Neural crest cell (in vitro differentiated cells): Measurements from ENCODE around the gene ZDHHC16. TPM values are rescaled to one million over a fixed set of nuclear protein-coding genes. Genes with fewer than 3 reads are reported as not detected.

Source experiments
- DNase-seq: peaks from one replicate; pipeline ENCODE4 v3.0.0; 2021; ENCODE audit warnings: low read depth, mixed read lengths, low spot score
- H3K27ac Mint-ChIP-seq: one replicate; pipeline ENCODE4 v1.8.0; 2021; ENCODE audit warnings: mild to moderate bottlenecking, mixed read lengths; ENCODE audit not compliant: unreplicated experiment
- H3K27me3 Mint-ChIP-seq: 2 replicates; pipeline ENCODE4 v1.8.0; 2021; ENCODE audit warnings: low read depth, mild to moderate bottlenecking, mixed read lengths
- H3K36me3 Mint-ChIP-seq: 2 replicates; pipeline ENCODE4 v1.8.0; 2021; ENCODE audit warnings: low read depth, mild to moderate bottlenecking, mixed read lengths
- H3K4me1 Mint-ChIP-seq: 2 replicates; pipeline ENCODE4 v1.8.0; 2021; ENCODE audit warnings: mixed read lengths
- H3K4me3 Mint-ChIP-seq: one replicate; pipeline ENCODE4 v1.8.0; 2021; ENCODE audit warnings: mild to moderate bottlenecking, mixed read lengths
- H3K9me3 Mint-ChIP-seq: 2 replicates; pipeline ENCODE4 v1.8.0; 2021; ENCODE audit warnings: mixed read lengths
- long read RNA-seq: library from polyadenylated mRNA; unstranded; transcript quantifications from one replicate; pipeline ENCODE4 v2.0.0, GENCODE V29; 2020
- total RNA-seq: library from RNA; stranded (reverse); gene quantifications from 2 replicates; pipeline ENCODE4 v1.2.1, GENCODE V29; 2021
- TF ChIP-seq, protein P1 (sequence below): fragments of 200-600 bp; sonication (generic); conservative IDR thresholded peaks from 2 replicates; pipeline ENCODE4 v1.5.0; 2021; ENCODE audit warnings: antibody characterized with exemption, mild to moderate bottlenecking

The ZDHHC16 gene
- 58.1 and 58.2 TPM in 2 replicates for total RNA-seq
- long read RNA-seq, partial matches to known transcripts: 5 of 9 reads
- long read RNA-seq, other reads (novel, unspliced or antisense): 3 of 9 reads

DNA sequence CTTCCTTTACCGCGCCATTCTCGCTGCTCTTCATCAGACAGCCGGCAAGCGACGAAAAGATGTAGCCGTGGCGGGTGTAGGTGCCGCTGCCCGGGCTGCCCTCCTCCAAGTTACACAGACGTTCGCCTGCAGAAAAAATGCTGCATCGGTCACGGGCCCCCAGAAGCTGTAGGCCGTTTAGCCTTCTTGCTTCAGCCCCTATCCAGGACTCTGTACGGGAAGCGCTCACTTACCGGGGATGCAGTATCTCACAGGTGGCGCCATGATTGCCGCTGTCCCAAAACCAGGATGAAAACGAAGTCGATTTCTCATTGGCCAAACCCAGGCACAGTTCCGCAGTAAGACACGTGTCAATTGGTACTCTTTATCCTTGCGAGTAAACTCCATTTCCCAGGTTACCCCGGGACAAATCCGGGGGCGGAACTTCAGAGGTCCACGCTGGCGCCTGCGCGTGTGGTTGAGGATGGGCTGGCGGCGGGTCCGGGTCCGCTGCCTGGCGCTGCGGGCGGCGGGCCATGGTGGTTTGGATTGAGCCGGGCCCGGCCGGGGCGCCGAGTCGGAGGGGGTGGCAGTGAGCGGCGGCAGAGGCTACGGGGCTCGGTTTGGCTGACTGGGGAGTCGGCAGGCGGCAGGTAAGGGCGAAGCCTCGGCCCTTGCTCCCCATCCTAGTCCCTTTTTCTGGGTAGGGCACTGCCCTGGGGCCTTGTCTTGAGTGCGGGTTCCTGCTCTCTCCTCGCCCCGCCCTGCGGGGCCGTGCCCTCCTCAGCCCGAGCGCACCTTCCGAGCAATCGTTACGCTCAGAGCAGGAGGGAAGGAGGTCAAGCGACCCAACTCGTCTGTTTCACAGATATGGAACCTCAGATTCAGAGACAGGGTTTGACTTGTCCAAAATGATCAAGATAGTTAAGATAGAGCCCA lies at the start of gene ZDHHC16, which contains the start of gene EXOSC1:
ZDHHC16 (plus strand) TSS at position 454 of the 918 bp plus-strand sequence. CDS start 5,501 bp downstream, outside the sequence.
EXOSC1 (minus strand) TSS at position 285 of the 918 bp plus-strand sequence; CDS start at position 264, 21 bp downstream.
- peak within 1 kb of the TSS; percentile 88 for H3K27ac Mint-ChIP-seq
- H3K27me3 Mint-ChIP-seq: no peaks in the 10 kb centered on the region
- peak; percentile 85 for DNase-seq
- no peaks in the 10 kb centered on the region for H3K9me3 Mint-ChIP-seq
- H3K4me1 Mint-ChIP-seq: peaks cover 54% of the 10 kb centered on the region
- H3K4me3 Mint-ChIP-seq: peak within 1 kb of the TSS; percentile 100
- peaks cover 11% of the 10 kb centered on the region for H3K36me3 Mint-ChIP-seq
- TF ChIP-seq, protein P1, sequence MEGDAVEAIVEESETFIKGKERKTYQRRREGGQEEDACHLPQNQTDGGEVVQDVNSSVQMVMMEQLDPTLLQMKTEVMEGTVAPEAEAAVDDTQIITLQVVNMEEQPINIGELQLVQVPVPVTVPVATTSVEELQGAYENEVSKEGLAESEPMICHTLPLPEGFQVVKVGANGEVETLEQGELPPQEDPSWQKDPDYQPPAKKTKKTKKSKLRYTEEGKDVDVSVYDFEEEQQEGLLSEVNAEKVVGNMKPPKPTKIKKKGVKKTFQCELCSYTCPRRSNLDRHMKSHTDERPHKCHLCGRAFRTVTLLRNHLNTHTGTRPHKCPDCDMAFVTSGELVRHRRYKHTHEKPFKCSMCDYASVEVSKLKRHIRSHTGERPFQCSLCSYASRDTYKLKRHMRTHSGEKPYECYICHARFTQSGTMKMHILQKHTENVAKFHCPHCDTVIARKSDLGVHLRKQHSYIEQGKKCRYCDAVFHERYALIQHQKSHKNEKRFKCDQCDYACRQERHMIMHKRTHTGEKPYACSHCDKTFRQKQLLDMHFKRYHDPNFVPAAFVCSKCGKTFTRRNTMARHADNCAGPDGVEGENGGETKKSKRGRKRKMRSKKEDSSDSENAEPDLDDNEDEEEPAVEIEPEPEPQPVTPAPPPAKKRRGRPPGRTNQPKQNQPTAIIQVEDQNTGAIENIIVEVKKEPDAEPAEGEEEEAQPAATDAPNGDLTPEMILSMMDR: no peak

DNA sequence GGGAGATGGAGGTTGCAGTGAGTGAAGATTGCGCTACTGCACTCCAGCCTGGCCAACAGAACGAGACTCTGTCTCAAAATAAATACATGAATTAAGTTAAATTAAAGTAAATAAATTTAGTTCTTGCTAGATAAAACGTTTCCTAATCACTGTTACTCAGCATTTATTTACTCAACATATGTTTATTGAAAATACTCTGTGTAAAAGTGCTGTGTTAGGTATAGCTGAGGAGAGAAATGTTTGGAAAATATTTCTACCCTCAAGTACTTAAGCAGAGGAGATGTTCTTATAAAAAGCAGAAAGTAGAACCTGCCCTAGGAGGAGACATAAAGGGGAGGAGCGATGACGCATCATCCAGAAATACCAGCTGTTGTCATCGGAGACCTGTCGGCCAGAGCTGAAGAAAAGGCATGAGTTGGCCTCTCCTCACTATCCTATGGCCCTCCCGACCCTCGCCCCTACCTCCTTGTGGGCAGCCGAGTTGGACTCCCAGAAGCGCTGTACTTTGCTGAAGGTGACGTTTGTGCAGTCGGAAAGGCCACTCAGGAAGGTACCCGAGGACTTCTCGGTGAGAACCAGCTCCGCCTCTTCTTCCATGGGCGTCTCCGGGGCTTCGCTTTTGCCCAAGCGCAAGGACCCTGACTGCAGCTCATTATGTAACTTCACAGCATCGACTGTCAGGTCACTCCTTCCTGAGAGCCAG lies 46.0 kb upstream of the ZDHHC16 start:
- peak overlapping the region; percentile 97 for H3K4me3 Mint-ChIP-seq

DNA sequence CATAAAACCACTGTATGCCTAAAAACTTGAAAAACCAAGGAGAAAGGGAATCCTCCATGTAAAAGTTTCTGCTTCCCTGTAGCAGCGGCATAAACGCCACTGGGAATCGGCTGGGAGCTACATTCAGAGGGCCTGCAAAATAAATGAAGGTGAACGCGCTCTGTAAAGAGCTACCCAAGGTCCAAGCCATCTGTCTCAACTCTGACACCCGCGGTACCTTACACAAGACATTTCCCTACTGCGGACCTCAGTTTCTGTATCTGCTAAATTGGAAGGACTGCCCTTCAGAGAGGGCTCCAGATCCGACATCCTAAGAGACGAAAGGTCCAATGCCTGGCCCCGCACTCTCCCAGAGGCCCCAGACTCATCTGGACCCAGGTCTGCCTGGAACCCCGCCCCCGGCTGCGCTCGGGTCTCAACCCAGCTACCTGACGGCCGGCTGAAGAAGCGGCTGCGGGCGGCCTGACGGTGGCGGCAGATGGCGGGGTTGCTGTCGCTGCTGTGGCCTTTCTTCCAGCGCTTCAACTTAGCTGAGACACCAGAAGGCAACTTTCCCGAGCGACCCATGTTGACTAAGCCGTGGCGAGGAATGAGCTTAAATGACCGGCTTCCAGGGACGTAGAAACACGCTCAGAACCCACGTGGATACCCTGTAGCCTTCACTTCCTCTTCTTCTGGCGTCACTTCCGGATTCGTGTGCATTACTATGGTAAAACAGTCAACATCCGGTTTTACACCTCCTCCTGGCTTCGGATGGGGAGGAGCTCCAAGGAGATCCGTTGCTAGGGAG lies 45.1 kb upstream of the ZDHHC16 start, which contains the start of gene RRP12:
RRP12 (minus strand) TSS at position 676 of the 790 bp plus-strand sequence; CDS start at position 567, 109 bp downstream.
- H3K4me3 Mint-ChIP-seq: peak within 1 kb of the TSS; percentile 97

More for the DNA sequence above, 46.0 kb upstream of the ZDHHC16 start:
- no peaks in the 10 kb centered on the region for H3K9me3 Mint-ChIP-seq
- peaks cover 15% of the 10 kb centered on the region for H3K4me1 Mint-ChIP-seq
- TF ChIP-seq, protein P1: no peak
- no peak for DNase-seq
- H3K27me3 Mint-ChIP-seq: no peaks in the 10 kb centered on the region
- no peak overlapping the region for H3K27ac Mint-ChIP-seq
- H3K36me3 Mint-ChIP-seq: peaks cover 5% of the 10 kb centered on the region

DNA sequence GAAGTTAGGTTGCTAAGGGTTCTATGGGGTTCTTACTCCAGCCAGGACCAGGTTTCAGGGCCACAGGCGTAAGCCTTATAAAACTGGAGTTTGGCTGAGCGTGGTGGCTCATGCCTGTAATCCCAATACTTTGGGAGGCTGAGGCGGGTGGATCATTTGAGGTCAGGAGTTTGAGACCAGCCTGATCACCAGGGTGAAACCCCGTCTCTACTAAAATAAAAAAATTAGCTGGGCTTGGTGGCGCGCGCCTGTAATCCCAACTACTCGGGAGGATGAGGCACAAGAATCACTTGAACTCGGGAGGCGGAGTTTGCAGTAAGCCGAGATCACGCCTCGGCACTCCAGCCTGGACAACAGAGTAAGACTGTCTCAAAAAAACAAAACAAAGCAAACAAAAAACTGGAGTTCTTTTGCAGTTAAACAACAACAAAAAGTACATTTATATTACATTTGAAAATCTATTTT lies 44.5 kb upstream of the ZDHHC16 start:
- Mint-ChIP-seq H3K27ac (peak overlapping the region; percentile 83), H3K36me3 (no peaks in the 10 kb centered on the region), H3K4me1 (peaks cover 15% of the 10 kb centered on the region), H3K9me3 (no peaks in the 10 kb centered on the region), H3K27me3 (no peaks in the 10 kb centered on the region), H3K4me3 (peak overlapping the region; percentile 97)
- no peak for DNase-seq
- TF ChIP-seq, protein P1: no peak

More for the DNA sequence above, 45.1 kb upstream of the ZDHHC16 start, which contains the start of gene RRP12:
- H3K27me3 Mint-ChIP-seq: no peaks in the 10 kb centered on the region
- H3K4me1 Mint-ChIP-seq: peaks cover 15% of the 10 kb centered on the region
- TF ChIP-seq, protein P1: peak; percentile 43
- H3K9me3 Mint-ChIP-seq: no peaks in the 10 kb centered on the region
- H3K36me3 Mint-ChIP-seq: peaks cover 5% of the 10 kb centered on the region
- peak within 1 kb of the TSS; percentile 83 for H3K27ac Mint-ChIP-seq
- DNase-seq: peak; percentile 60
